Prostate gland (tissue), 2 donors: ENCODE results near the gene TMC3. TPM values are rescaled to one million over a fixed set of nuclear protein-coding genes. Genes with fewer than 3 reads are reported as not detected.

ENCODE experiments used
- DNase-seq: peaks from one replicate; pipeline ENCODE4 v3.0.0-alpha.2; 2019; ENCODE audit warnings: low spot score
- H3K27ac ChIP-seq, 2 donors: fragments of 200-600 bp; sonication (generic); 2 replicates each; pipeline ENCODE4 v1.5.1; 2017 to 2019
- H3K27me3 ChIP-seq: fragments of 200-600 bp; sonication (generic); replicated peaks from 2 replicates; pipeline ENCODE4 v1.5.1; 2019; ENCODE audit not compliant: insufficient read depth
- H3K36me3 ChIP-seq, 2 donors: fragments of 200-600 bp; sonication (generic); 1 replicate in 1 of 2; 2 replicates in 1 of 2; pipeline versions ENCODE4 v1.5.1 to v1.8.1; 2017 to 2019
- H3K4me1 ChIP-seq: fragments of 200-600 bp; sonication (generic); replicated peaks from 2 replicates; pipeline ENCODE4 v1.5.1; 2019
- H3K4me3 ChIP-seq, 2 donors: fragments of 200-600 bp; sonication (generic); 2 replicates each; pipeline ENCODE4 v1.5.1; 2017 to 2019
- H3K9me3 ChIP-seq: fragments of 200-600 bp; sonication (generic); 2 replicates; pipeline ENCODE4 v1.5.1; 2017
- CTCF ChIP-seq, 4 experiments: fragments of 200-600 bp in 2 of 4; fragments of 450-650 bp in 2 of 4; sonication (generic) in 2 of 4; IDR thresholded peaks; 1 replicate in 3 of 4; 2 replicates in 1 of 4; pipeline ENCODE4 v1.5.1; 2016 to 2019; ENCODE audit warnings: antibody characterized with exemption in 4 of 4, mild to moderate bottlenecking in 2 of 4, moderate library complexity in 2 of 4
- POLR2A ChIP-seq: fragments of 450-650 bp; IDR thresholded peaks from one replicate; pipeline ENCODE4 v1.6.1; 2016; ENCODE audit warnings: antibody characterized with exemption, mild to moderate bottlenecking
- POLR2AphosphoS5 ChIP-seq: sonication (generic); formaldehyde crosslinking; IDR thresholded peaks from one replicate; pipeline ENCODE4 v1.6.1; 2017; ENCODE audit warnings: antibody characterized with exemption
- WGBS: methylation state at CpG from one replicate; pipeline ENCODE4 v1.1.5; 2018; 5-methylcytosine and 5-hydroxymethylcytosine counted together
- intact Hi-C: fragments of 100-400 bp; cut with DNase I; formaldehyde crosslinking; loops from one replicate; pipeline ENCODE4 v1.14.2; 2022
- total RNA-seq, 2 donors: library from RNA; depleted of rRNA; stranded (reverse); fragments of >200 nt; gene quantifications; one replicate each; pipeline ENCODE4 v1.1.0, GENCODE V29; 2016

The TMC3 gene
- total RNA-seq, 2 donors from 2014 or later: 0.14 to 0.23 TPM

GRCh38 chr15:81297603-81298575 is 76.1 kb downstream of the TMC3 start:
- Histone ChIP-seq H3K27ac (peak overlapping the region in 1 of 2 donors; percentile 18), H3K36me3 (no peaks in the 10 kb centered on the region), H3K9me3 (no peaks in the 10 kb centered on the region), H3K4me1 (no peaks in the 10 kb centered on the region), H3K27me3 (no peaks in the 10 kb centered on the region), H3K4me3 (peak overlapping the region in 1 of 2 donors; percentile 1)
- WGBS: 90% methylated on average over 4 of the region's 4 CpGs
- no peak for DNase-seq
- TF ChIP-seq CTCF (IDR thresholded peaks at IDR 0.05) (no peak), POLR2AphosphoS5 (no peak), POLR2A (no peak)
- intact Hi-C loops: no loop called here

GRCh38 chr15:81297147-81297572 is 76.9 kb downstream of the TMC3 start:
- no peaks in the 10 kb centered on the region for H3K9me3 ChIP-seq
- H3K36me3 ChIP-seq: no peaks in the 10 kb centered on the region
- 61% methylated on average over 3 of the region's 3 CpGs for WGBS
- DNase-seq: no peak
- peak overlapping the region; percentile 9 to 18 for H3K27ac ChIP-seq
- TF ChIP-seq POLR2AphosphoS5 (no peak), CTCF (IDR thresholded peaks at IDR 0.05) (no peak), POLR2A (no peak)
- H3K4me3 ChIP-seq: peak overlapping the region in 1 of 2 donors; percentile 1
- no peaks in the 10 kb centered on the region for H3K27me3 ChIP-seq
- no peaks in the 10 kb centered on the region for H3K4me1 ChIP-seq
- intact Hi-C loops: no loop called here

GRCh38 chr15:81296673-81297072 is 77.3 kb downstream of the TMC3 start:
- no peak for TF ChIP-seq POLR2A
- TF ChIP-seq CTCF (IDR thresholded peaks at IDR 0.05): no peak
- TF ChIP-seq POLR2AphosphoS5: no peak
- no peaks in the 10 kb centered on the region for H3K4me1 ChIP-seq

GRCh38 chr15:81296186-81296585 is 77.8 kb downstream of the TMC3 start:
- Histone ChIP-seq H3K36me3 (no peaks in the 10 kb centered on the region), H3K4me1 (no peaks in the 10 kb centered on the region), H3K4me3 (no peak overlapping the region), H3K27me3 (no peaks in the 10 kb centered on the region), H3K9me3 (no peaks in the 10 kb centered on the region), H3K27ac (peak overlapping the region in 1 of 2 donors; percentile 10)
- 85% methylated on average over 2 of the region's 2 CpGs for WGBS
- intact Hi-C loops: no loop called here
- TF ChIP-seq CTCF (IDR thresholded peaks at IDR 0.05): no peak
- TF ChIP-seq POLR2AphosphoS5: no peak
- TF ChIP-seq POLR2A: no peak
- no peak for DNase-seq

More at GRCh38 chr15:81296673-81297072, 77.3 kb downstream of the TMC3 start:
- Histone ChIP-seq H3K27me3 (no peaks in the 10 kb centered on the region), H3K9me3 (no peaks in the 10 kb centered on the region), H3K4me3 (peak overlapping the region in 1 of 2 donors; percentile 1), H3K36me3 (no peaks in the 10 kb centered on the region), H3K27ac (peak overlapping the region in 1 of 2 donors; percentile 18)
- DNase-seq: no peak
- intact Hi-C loops: no loop called here
- WGBS: 77% methylated on average over 11 of the region's 11 CpGs
